HEK293T (cell line): ENCODE results near the gene BACH2.

Experiments used
- BHLHE40 ChIP-seq: fragments of 450-650 bp; IDR thresholded peaks from 2 replicates; pipeline ENCODE4 v1.6.1; 2016; ENCODE audit warnings: mild to moderate bottlenecking, moderate library complexity, borderline replicate concordance
- CTBP1 ChIP-seq: fragments of 450-650 bp; IDR thresholded peaks from 2 replicates; pipeline ENCODE4 v1.6.1; 2016; ENCODE audit warnings: borderline replicate concordance
- ELF4 ChIP-seq: fragments of 450-650 bp; IDR thresholded peaks from 2 replicates; pipeline ENCODE4 v1.6.1; 2017; ENCODE audit warnings: antibody characterized with exemption
- FOXK2 ChIP-seq: fragments of 450-650 bp; IDR thresholded peaks from 2 replicates; pipeline ENCODE4 v1.6.1; 2016; ENCODE audit warnings: mild to moderate bottlenecking
- HDGF ChIP-seq: fragments of 450-650 bp; IDR thresholded peaks from 2 replicates; pipeline ENCODE4 v1.6.1; 2017; ENCODE audit warnings: antibody characterized with exemption, borderline replicate concordance
- NFRKB ChIP-seq: fragments of 450-650 bp; IDR thresholded peaks from 2 replicates; pipeline ENCODE4 v1.6.1; 2016; ENCODE audit warnings: mild to moderate bottlenecking, moderate library complexity
- TARDBP ChIP-seq: fragments of 450-650 bp; IDR thresholded peaks from 2 replicates; pipeline ENCODE4 v1.6.1; 2016

DNA sequence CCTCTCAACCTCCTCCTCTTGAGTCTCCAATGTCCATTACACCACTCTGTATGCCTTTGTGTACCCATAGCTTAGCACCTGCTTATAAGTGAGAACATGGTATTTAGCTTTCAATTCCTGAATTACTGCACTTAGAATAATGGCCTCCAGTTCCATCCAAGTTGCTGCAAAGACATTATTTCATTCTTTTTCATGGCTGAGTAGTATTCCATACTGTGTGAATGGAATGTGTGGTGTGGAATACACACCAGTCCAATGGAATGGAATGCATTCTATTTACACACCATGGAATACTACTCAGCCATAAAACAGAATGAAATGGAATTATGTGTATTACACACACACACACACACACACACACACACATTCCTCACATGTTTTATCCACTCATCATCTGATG lies 116.1 kb downstream of the BACH2 start:
- TF ChIP-seq CTBP1 (no peak), BHLHE40 (no peak), ELF4 (no peak), NFRKB (no peak), FOXK2 (no peak), TARDBP (no peak), HDGF (no peak)
